ENCODE results near the gene SLC15A1.

DNA sequence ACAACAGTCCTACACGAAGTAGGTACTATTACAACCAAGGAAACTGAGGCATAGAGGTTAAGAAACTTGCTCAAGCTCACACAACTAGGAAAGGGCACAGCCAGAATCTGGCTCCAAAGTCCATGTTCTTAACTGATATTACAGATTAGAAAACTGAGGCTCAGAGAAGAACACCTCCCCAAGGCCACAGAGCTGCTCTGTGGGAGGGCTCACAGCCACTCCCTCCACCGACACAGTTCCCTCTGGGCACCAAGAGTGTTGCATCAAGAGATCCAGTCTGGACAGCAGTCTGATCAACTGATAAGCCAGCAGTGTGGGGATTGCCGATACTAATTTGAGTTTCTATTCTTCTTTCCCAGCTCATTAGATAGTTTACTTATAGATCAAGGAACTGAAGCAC is 29.5 kb downstream of the SLC15A1 start:
- TF ChIP-seq, protein P1, sequence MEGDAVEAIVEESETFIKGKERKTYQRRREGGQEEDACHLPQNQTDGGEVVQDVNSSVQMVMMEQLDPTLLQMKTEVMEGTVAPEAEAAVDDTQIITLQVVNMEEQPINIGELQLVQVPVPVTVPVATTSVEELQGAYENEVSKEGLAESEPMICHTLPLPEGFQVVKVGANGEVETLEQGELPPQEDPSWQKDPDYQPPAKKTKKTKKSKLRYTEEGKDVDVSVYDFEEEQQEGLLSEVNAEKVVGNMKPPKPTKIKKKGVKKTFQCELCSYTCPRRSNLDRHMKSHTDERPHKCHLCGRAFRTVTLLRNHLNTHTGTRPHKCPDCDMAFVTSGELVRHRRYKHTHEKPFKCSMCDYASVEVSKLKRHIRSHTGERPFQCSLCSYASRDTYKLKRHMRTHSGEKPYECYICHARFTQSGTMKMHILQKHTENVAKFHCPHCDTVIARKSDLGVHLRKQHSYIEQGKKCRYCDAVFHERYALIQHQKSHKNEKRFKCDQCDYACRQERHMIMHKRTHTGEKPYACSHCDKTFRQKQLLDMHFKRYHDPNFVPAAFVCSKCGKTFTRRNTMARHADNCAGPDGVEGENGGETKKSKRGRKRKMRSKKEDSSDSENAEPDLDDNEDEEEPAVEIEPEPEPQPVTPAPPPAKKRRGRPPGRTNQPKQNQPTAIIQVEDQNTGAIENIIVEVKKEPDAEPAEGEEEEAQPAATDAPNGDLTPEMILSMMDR (IDR thresholded peaks at IDR 0.05; ENCODE audit: poor library complexity): no peak
- no peak for TF ChIP-seq EZH2phosphoT487 (IDR thresholded peaks at IDR 0.05; ENCODE audit: low read depth, severe bottlenecking, unreplicated experiment)

Measured in hepatocyte (in vitro differentiated cells).